Measurements from ENCODE around the gene VPS37C. TPM values are rescaled to one million over a fixed set of nuclear protein-coding genes. Genes with fewer than 3 reads are reported as not detected.

The VPS37C gene
- total RNA-seq, 4 donors from 2014 or later, result 9.3 to 17.5 (median 12.6) TPM

DNA sequence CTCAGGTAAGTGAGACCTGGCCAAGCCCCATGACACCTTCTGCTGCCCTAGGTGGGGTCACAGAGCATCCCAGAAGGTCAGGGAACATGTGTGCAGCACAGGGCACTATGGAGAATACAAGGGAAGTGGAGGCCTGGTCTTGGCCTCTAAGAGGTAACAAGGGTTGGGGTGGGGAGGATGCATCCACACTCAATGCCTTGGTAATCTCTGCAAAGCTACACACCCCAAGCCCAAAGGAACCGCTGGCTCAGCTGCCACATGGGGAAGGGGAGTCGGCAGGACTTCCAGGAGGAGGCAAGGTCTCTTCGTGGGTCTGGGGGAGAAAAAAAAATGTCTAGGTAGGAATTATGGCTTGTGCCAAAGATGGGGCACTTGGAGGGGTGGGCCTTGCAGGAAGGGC is 41.7 kb downstream of the VPS37C start:
- ATAC-seq (ENCODE audit: low FRiP score) (no peak), DNase-seq (ENCODE audit: low spot score) (no peak)
- TF ChIP-seq, protein P1, sequence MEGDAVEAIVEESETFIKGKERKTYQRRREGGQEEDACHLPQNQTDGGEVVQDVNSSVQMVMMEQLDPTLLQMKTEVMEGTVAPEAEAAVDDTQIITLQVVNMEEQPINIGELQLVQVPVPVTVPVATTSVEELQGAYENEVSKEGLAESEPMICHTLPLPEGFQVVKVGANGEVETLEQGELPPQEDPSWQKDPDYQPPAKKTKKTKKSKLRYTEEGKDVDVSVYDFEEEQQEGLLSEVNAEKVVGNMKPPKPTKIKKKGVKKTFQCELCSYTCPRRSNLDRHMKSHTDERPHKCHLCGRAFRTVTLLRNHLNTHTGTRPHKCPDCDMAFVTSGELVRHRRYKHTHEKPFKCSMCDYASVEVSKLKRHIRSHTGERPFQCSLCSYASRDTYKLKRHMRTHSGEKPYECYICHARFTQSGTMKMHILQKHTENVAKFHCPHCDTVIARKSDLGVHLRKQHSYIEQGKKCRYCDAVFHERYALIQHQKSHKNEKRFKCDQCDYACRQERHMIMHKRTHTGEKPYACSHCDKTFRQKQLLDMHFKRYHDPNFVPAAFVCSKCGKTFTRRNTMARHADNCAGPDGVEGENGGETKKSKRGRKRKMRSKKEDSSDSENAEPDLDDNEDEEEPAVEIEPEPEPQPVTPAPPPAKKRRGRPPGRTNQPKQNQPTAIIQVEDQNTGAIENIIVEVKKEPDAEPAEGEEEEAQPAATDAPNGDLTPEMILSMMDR (IDR thresholded peaks at IDR 0.05), result no peak

DNA sequence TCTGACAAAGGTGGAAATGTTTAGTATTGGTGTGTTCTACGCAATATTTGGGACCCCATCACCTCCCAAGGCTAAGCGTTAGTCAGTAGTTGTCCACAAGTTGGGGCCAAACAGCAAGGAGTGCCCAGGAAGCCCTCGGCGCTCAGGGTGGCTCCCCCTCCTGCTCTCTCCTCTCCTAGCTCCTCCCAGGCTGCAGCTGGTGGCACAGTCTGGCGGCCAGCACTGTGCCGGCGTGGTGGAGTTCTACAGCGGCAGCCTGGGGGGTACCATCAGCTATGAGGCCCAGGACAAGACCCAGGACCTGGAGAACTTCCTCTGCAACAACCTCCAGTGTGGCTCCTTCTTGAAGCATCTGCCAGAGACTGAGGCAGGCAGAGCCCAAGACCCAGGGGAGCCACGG is 42.2 kb downstream of the VPS37C start:
- ATAC-seq (ENCODE audit: low FRiP score) (no peak), DNase-seq (ENCODE audit: low spot score) (no peak)
- TF ChIP-seq, protein P1 (IDR thresholded peaks at IDR 0.05), result no peak

DNA sequence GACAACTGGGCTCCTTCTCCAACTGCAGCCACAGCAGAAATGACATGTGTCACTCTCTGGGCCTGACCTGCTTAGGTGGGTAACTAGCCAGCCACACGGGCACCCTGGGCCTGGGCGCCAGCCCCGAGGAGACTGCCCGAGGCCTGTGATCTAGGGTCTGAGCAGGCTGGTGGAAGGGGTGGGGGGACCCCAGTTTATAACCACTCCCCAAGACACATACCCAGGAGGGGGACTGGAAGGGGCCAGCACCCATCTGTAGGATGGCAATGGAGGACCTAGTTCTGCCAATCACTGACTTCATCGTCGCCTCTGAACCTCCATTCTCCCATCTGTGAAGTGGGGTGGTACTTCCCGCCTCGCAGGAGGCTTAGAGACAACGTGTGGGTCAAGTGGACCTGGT is 42.8 kb downstream of the VPS37C start:
- no peak for DNase-seq (ENCODE audit: low spot score)
- TF ChIP-seq, protein P1 (IDR thresholded peaks at IDR 0.05), result no peak
- no peak for ATAC-seq (ENCODE audit: low FRiP score)

DNA sequence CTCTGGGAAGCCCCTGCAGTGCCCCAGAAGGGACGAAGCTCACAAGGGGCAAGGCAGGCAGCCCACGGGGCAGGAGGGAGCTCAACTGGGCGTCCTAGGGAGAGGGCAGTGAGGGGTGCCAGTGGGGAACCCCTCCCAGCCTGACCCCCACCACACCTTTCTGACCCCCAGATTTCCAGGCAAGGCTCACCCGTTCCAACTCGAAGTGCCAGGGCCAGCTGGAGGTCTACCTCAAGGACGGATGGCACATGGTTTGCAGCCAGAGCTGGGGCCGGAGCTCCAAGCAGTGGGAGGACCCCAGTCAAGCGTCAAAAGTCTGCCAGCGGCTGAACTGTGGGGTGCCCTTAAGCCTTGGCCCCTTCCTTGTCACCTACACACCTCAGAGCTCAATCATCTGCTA is 43.2 kb downstream of the VPS37C start:
- TF ChIP-seq, protein P1 (IDR thresholded peaks at IDR 0.05), result no peak
- ATAC-seq (ENCODE audit: low FRiP score), result no peak

DNA sequence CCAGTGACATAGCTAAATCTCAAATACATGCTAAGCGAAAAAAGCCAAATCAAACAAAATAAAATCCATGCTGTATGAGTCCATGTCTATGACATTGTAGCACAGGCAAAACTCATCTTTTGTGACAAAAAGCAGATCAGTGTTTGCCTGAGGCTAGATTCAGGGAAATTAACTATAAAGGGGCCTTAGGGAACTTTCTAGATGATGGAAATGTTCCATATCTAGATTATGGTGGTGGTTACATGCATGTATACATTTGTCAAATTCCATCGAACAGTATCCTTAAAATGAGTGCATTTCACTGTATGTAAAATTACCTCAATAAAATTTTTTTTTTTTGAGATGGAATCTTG is 44.1 kb downstream of the VPS37C start:
- TF ChIP-seq, protein P1 (IDR thresholded peaks at IDR 0.05), result no peak
- DNase-seq (ENCODE audit: low spot score) (no peak), ATAC-seq (ENCODE audit: low FRiP score) (no peak)

More for the DNA sequence above, 43.2 kb downstream of the VPS37C start:
- no peak for DNase-seq (ENCODE audit: low spot score)

DNA sequence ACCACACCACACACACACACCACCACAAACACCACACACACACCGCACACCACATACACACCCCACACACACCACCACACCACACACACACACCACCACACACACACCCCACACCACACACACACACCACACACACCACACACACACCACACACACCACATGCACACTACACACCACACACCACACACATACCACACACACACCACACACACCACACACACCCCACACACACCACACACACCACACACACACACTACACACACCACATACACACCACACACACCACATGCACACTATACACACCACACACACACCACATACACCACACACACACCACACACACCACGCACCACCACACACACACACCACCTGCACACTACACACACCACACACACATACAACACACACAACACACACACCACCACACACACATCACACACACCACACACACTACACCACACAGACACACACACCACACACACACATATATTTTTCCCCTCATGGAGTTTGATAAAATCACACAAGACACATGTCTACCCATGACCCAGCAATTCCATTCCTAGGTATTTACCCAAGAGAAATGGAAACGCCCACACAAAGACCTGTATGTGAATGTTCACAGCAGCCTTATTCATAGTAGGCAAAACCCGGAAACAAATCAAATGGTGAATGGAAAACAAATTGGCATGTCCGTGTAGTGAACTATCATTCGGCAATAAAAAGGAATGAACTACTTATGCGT is 44.6 kb downstream of the VPS37C start:
- TF ChIP-seq, protein P1 (IDR thresholded peaks at IDR 0.05), result no peak
- DNase-seq (ENCODE audit: low spot score) (no peak), ATAC-seq (ENCODE audit: low FRiP score) (no peak)

DNA sequence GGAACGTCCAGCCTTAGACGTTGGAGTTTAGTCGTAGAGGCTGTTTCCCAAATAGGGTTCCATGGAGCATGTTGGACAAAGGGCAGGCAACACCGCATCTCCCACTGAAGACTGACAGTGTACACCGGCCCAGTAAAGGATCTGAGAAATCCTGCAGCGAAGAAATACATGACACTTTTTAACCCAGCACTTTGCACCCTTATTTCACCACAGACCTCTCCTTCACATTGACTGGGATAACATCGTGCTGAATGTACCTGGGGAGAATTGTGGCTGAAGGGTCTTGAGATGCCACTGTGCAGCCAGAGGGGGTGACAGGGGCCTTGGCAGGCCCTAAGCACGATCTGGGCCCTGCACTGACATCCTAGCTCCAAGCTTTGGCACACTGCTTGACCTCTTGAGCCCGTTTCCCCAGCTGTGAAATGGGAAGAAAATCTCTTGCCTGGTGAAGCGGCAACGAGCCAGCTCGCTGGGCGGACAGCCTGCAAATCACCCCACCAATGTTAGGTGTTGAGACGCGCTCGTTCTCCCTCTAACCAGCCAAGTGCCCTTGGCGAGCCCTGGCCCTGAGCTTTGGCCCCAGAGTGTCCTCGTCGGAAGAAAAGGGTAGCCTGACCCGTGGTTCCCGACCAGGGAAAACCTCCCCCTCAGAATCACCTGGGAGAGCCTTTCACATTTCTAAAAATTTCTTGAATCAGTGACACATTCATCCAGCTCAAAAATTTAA is 45.6 kb downstream of the VPS37C start:
- TF ChIP-seq, protein P1 (IDR thresholded peaks at IDR 0.05), result no peak
- no peak for ATAC-seq (ENCODE audit: low FRiP score)
- no peak for DNase-seq (ENCODE audit: low spot score)

All from omental fat pad (tissue), 4 donors.